AG04449 (cell line): Measurements from ENCODE around the gene YTHDF2.

Source experiments
- CTCF ChIA-PET: fragments of 350-600 bp; formaldehyde crosslinking; extraction: SDS; loops from one replicate; lab custom pipeline; 2021; ENCODE audit warnings: antibody characterized with exemption; lab: Yijun Ruan, JAX
- POLR2A ChIA-PET: fragments of 400-600, 350-600 bp; formaldehyde crosslinking; extraction: SDS; loops from one replicate; lab custom pipeline; 2020; ENCODE audit warnings: antibody characterized with exemption, inconsistent platforms; lab: Yijun Ruan, JAX
- DNase-seq: peaks from one replicate; pipeline ENCODE4 v3.0.0-alpha.2; 2010; ENCODE audit warnings: low read depth, low spot score
- H3K4me3 ChIP-seq: 2 replicates; pipeline ENCODE4 v1.5.1; 2011; ENCODE audit warnings: low read depth, mild to moderate bottlenecking, control low read depth, low read length
- TF ChIP-seq, protein P1 (sequence below): IDR thresholded peaks from one replicate; pipeline ENCODE4 v1.5.1; 2011; ENCODE audit warnings: mild to moderate bottlenecking, moderate library complexity, low read length, control low read depth, inconsistent platforms; ENCODE audit not compliant: insufficient read depth; ENCODE audit errors: missing control alignments

Gene YTHDF2

DNA sequence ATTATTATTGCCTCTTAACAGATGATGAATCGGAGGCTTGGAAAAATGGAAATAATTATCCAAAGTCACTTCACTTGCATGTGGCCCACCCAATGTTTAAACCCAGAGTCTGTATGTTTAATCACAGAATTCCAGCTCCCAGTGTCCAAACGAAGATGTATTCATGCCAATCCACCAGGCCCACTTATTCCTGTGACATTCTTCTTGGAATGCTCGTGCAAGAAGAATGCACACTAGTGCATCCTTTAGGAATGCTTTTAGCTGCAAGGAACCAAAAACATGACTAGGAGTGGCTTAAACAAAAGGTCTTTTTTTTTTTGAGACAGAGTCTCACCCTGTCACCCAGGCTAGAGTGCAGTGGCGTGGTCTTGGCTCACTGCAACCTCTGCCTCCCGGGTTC is 66.3 kb downstream of the YTHDF2 start:
- TF ChIP-seq, protein P1, sequence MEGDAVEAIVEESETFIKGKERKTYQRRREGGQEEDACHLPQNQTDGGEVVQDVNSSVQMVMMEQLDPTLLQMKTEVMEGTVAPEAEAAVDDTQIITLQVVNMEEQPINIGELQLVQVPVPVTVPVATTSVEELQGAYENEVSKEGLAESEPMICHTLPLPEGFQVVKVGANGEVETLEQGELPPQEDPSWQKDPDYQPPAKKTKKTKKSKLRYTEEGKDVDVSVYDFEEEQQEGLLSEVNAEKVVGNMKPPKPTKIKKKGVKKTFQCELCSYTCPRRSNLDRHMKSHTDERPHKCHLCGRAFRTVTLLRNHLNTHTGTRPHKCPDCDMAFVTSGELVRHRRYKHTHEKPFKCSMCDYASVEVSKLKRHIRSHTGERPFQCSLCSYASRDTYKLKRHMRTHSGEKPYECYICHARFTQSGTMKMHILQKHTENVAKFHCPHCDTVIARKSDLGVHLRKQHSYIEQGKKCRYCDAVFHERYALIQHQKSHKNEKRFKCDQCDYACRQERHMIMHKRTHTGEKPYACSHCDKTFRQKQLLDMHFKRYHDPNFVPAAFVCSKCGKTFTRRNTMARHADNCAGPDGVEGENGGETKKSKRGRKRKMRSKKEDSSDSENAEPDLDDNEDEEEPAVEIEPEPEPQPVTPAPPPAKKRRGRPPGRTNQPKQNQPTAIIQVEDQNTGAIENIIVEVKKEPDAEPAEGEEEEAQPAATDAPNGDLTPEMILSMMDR, result no peak
- CTCF ChIA-PET, result interaction anchor here (1.3 to 2.6 kb wide), 4 partner anchors 19 to 79 kb away, joined by 3 to 13 read pairs (median 6); no protein-coding TSS in a partner anchor
- POLR2A ChIA-PET, result interaction anchor here (0.6 kb wide), 1 partner anchor 22 kb away, joined by 3 read pairs; no protein-coding TSS in a partner anchor
- DNase-seq, result no peak
- no peak overlapping the region for H3K4me3 ChIP-seq

- POLR2A ChIA-PET, result no interaction called here
- CTCF ChIA-PET, result interaction anchor here (1.3 to 2.6 kb wide), 4 partner anchors 19 to 78 kb away, joined by 3 to 13 read pairs (median 6); no protein-coding TSS in a partner anchor
Observed at GRCh38 chr1:28803662-28804061, 66.9 kb downstream of the YTHDF2 start.

DNA sequence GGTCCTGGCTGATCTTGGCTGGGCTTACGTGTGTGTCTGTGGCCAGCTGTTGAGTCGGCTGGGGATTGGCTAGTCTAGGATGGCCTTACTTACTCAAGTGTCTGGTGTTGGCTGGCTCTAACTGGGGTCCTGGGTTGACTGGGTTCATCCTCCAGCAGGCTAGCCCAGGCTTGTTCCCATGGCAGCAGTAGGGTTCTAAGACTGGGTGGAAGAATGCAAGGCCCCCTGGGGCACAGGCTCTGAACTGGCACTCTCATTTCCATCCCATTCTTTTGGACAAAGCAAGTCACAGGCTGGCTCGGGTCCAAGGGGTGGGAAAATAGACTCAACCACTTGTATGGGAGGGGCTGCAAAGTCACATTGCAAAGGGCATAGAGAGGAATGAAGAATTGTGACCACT is 67.3 kb downstream of the YTHDF2 start:
- POLR2A ChIA-PET, result no interaction called here
- TF ChIP-seq, protein P1, result no peak
- CTCF ChIA-PET, result interaction anchor here (1.5 to 2.6 kb wide), 3 partner anchors 19 to 72 kb away, joined by 3 to 13 read pairs (median 5); no protein-coding TSS in a partner anchor

More at GRCh38 chr1:28803662-28804061, 66.9 kb downstream of the YTHDF2 start:
- H3K4me3 ChIP-seq, result no peak overlapping the region
- DNase-seq, result no peak
- TF ChIP-seq, protein P1, result no peak

GRCh38 chr1:28807046-28807445 is 70.3 kb downstream of the YTHDF2 start:
- H3K4me3 ChIP-seq, result no peak overlapping the region
- ChIA-PET POLR2A (no interaction called here), CTCF (interaction anchor here (1.4 to 1.7 kb wide), 2 partner anchors 22 to 70 kb away, joined by 5 to 6 read pairs; no protein-coding TSS in a partner anchor)
- TF ChIP-seq, protein P1, result no peak
- no peak for DNase-seq

More for the DNA sequence above, 67.3 kb downstream of the YTHDF2 start:
- H3K4me3 ChIP-seq, result no peak overlapping the region
- no peak for DNase-seq

DNA sequence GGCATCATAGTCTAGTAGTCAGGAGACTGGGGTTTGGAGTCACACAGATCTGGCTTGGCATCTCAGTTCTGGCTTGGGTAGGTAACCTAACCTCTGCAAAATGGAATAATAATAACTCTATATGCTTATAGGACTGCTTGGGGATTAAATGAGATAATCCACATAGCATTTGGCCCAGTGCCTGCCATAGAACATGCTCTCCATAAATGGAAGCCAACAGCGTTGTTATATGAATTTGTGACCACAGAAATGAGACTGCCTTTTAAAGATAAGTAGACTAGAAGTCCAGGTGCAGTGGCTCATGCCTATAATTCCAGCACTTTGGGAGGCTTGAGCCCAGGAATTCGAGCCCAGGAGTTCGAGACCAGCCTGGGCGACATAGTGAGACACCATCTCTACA is 71.2 kb downstream of the YTHDF2 start:
- no peak for DNase-seq
- TF ChIP-seq, protein P1, result no peak
- no peak overlapping the region for H3K4me3 ChIP-seq
- CTCF ChIA-PET, result no interaction called here
- POLR2A ChIA-PET, result no interaction called here

- ChIA-PET CTCF (no interaction called here), POLR2A (no interaction called here)
- no peak overlapping the region for H3K4me3 ChIP-seq
- no peak for DNase-seq
- TF ChIP-seq, protein P1, result no peak
Observed at GRCh38 chr1:28811369-28811765, 74.6 kb downstream of the YTHDF2 start.
